GM23338 (cell line): Measurements from ENCODE around the gene C20orf141.

Experiments
- CREB1 ChIP-seq: fragments of 250-450 bp; sonication (Bioruptor Pico); IDR thresholded peaks from 2 replicates; pipeline ENCODE4 v1.5.0; 2020; ENCODE audit warnings: low read depth, mild to moderate bottlenecking, moderate library complexity
- EZH2 ChIP-seq: fragments of 200-600 bp; sonication (generic); IDR thresholded peaks from one replicate; pipeline ENCODE4 v1.8.0; 2017; ENCODE audit warnings: antibody characterized with exemption, mild to moderate bottlenecking, low read depth; ENCODE audit not compliant: unreplicated experiment
- EZH2phosphoT487 ChIP-seq: fragments of 200-600 bp; sonication (generic); IDR thresholded peaks from one replicate; pipeline ENCODE4 v1.8.1; 2018; ENCODE audit warnings: antibody characterized with exemption; ENCODE audit not compliant: unreplicated experiment
- JUNB ChIP-seq: IDR thresholded peaks from one replicate; pipeline ENCODE4 v1.6.1; 2016; ENCODE audit warnings: antibody characterized with exemption; ENCODE audit not compliant: unreplicated experiment
- NANOG ChIP-seq: IDR thresholded peaks from 2 replicates; pipeline ENCODE4 v1.6.1; 2016; ENCODE audit warnings: antibody characterized with exemption, borderline replicate concordance
- POLR2AphosphoS5 ChIP-seq: IDR thresholded peaks from 2 replicates; pipeline ENCODE4 v1.6.1; 2016; ENCODE audit warnings: antibody characterized with exemption, low read depth
- STAT1 ChIP-seq: IDR thresholded peaks from one replicate; pipeline ENCODE4 v1.6.1; 2016; ENCODE audit warnings: antibody characterized with exemption; ENCODE audit not compliant: unreplicated experiment
- ZNF114 ChIP-seq: fragments of 250-450 bp; sonication (Bioruptor Pico); IDR thresholded peaks from 2 replicates; pipeline ENCODE4 v1.5.0; 2020; ENCODE audit warnings: mild to moderate bottlenecking, moderate library complexity
- ZNF331 ChIP-seq: fragments of 250-450 bp; sonication (Bioruptor Pico); IDR thresholded peaks from 2 replicates; pipeline ENCODE4 v1.5.0; 2020; ENCODE audit warnings: low read depth, mild to moderate bottlenecking, moderate library complexity
- TF ChIP-seq, protein P1 (sequence below), 2 experiments: fragments of 200-600 bp in 1 of 2; sonication (generic) in 1 of 2; conservative IDR thresholded peaks; 2 replicates each; pipeline versions ENCODE4 v1.5.1 to v1.6.1; 2016 to 2017; ENCODE audit warnings: antibody characterized with exemption in 2 of 2, low read depth in 2 of 2, mild to moderate bottlenecking in 2 of 2, moderate library complexity in 1 of 2
- TF ChIP-seq, protein P2 (sequence below): IDR thresholded peaks from one replicate; pipeline ENCODE4 v1.6.1; 2018; ENCODE audit warnings: antibody characterized with exemption; ENCODE audit not compliant: unreplicated experiment
- TF ChIP-seq, protein P3 (sequence below): fragments of 250-450 bp; sonication (Bioruptor Pico); IDR thresholded peaks from 2 replicates; pipeline ENCODE4 v1.5.0; 2020; ENCODE audit warnings: mild to moderate bottlenecking, moderate library complexity
- TF ChIP-seq, protein P4 (sequence below): IDR thresholded peaks from 2 replicates; pipeline ENCODE4 v1.6.1; 2016; ENCODE audit warnings: antibody characterized with exemption

DNA sequence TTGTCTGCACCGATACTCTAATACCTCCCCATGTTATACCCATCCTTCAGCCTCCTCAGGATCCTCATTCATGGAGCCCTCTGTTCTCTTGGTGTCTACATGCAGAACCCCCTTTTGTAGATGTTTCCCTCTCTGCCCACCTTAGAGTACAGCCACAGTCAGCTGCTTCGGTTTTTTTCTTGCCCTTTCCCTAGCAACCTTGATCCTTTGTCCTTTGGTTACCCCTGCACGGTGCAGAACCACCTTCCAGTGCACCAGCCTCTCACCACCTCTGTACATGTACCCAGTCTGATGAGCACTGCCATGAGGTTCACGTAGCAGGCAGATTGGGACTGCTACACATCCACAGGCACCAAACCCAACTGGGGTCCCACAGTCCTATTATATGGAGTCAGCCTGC lies 33.0 kb downstream of the C20orf141 start:
- TF ChIP-seq, protein P1, sequence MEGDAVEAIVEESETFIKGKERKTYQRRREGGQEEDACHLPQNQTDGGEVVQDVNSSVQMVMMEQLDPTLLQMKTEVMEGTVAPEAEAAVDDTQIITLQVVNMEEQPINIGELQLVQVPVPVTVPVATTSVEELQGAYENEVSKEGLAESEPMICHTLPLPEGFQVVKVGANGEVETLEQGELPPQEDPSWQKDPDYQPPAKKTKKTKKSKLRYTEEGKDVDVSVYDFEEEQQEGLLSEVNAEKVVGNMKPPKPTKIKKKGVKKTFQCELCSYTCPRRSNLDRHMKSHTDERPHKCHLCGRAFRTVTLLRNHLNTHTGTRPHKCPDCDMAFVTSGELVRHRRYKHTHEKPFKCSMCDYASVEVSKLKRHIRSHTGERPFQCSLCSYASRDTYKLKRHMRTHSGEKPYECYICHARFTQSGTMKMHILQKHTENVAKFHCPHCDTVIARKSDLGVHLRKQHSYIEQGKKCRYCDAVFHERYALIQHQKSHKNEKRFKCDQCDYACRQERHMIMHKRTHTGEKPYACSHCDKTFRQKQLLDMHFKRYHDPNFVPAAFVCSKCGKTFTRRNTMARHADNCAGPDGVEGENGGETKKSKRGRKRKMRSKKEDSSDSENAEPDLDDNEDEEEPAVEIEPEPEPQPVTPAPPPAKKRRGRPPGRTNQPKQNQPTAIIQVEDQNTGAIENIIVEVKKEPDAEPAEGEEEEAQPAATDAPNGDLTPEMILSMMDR (conservative IDR thresholded peaks at IDR 0.05; ENCODE audit: low read depth in 2 of 2) = no peak
- TF ChIP-seq, protein P2, sequence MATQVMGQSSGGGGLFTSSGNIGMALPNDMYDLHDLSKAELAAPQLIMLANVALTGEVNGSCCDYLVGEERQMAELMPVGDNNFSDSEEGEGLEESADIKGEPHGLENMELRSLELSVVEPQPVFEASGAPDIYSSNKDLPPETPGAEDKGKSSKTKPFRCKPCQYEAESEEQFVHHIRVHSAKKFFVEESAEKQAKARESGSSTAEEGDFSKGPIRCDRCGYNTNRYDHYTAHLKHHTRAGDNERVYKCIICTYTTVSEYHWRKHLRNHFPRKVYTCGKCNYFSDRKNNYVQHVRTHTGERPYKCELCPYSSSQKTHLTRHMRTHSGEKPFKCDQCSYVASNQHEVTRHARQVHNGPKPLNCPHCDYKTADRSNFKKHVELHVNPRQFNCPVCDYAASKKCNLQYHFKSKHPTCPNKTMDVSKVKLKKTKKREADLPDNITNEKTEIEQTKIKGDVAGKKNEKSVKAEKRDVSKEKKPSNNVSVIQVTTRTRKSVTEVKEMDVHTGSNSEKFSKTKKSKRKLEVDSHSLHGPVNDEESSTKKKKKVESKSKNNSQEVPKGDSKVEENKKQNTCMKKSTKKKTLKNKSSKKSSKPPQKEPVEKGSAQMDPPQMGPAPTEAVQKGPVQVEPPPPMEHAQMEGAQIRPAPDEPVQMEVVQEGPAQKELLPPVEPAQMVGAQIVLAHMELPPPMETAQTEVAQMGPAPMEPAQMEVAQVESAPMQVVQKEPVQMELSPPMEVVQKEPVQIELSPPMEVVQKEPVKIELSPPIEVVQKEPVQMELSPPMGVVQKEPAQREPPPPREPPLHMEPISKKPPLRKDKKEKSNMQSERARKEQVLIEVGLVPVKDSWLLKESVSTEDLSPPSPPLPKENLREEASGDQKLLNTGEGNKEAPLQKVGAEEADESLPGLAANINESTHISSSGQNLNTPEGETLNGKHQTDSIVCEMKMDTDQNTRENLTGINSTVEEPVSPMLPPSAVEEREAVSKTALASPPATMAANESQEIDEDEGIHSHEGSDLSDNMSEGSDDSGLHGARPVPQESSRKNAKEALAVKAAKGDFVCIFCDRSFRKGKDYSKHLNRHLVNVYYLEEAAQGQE = no peak
- no peak for TF ChIP-seq POLR2AphosphoS5
- no peak for TF ChIP-seq EZH2
- TF ChIP-seq ZNF114 (CRISPR knock-in tag) = no peak
- no peak for TF ChIP-seq JUNB
- no peak for TF ChIP-seq EZH2phosphoT487
- TF ChIP-seq, protein P3, sequence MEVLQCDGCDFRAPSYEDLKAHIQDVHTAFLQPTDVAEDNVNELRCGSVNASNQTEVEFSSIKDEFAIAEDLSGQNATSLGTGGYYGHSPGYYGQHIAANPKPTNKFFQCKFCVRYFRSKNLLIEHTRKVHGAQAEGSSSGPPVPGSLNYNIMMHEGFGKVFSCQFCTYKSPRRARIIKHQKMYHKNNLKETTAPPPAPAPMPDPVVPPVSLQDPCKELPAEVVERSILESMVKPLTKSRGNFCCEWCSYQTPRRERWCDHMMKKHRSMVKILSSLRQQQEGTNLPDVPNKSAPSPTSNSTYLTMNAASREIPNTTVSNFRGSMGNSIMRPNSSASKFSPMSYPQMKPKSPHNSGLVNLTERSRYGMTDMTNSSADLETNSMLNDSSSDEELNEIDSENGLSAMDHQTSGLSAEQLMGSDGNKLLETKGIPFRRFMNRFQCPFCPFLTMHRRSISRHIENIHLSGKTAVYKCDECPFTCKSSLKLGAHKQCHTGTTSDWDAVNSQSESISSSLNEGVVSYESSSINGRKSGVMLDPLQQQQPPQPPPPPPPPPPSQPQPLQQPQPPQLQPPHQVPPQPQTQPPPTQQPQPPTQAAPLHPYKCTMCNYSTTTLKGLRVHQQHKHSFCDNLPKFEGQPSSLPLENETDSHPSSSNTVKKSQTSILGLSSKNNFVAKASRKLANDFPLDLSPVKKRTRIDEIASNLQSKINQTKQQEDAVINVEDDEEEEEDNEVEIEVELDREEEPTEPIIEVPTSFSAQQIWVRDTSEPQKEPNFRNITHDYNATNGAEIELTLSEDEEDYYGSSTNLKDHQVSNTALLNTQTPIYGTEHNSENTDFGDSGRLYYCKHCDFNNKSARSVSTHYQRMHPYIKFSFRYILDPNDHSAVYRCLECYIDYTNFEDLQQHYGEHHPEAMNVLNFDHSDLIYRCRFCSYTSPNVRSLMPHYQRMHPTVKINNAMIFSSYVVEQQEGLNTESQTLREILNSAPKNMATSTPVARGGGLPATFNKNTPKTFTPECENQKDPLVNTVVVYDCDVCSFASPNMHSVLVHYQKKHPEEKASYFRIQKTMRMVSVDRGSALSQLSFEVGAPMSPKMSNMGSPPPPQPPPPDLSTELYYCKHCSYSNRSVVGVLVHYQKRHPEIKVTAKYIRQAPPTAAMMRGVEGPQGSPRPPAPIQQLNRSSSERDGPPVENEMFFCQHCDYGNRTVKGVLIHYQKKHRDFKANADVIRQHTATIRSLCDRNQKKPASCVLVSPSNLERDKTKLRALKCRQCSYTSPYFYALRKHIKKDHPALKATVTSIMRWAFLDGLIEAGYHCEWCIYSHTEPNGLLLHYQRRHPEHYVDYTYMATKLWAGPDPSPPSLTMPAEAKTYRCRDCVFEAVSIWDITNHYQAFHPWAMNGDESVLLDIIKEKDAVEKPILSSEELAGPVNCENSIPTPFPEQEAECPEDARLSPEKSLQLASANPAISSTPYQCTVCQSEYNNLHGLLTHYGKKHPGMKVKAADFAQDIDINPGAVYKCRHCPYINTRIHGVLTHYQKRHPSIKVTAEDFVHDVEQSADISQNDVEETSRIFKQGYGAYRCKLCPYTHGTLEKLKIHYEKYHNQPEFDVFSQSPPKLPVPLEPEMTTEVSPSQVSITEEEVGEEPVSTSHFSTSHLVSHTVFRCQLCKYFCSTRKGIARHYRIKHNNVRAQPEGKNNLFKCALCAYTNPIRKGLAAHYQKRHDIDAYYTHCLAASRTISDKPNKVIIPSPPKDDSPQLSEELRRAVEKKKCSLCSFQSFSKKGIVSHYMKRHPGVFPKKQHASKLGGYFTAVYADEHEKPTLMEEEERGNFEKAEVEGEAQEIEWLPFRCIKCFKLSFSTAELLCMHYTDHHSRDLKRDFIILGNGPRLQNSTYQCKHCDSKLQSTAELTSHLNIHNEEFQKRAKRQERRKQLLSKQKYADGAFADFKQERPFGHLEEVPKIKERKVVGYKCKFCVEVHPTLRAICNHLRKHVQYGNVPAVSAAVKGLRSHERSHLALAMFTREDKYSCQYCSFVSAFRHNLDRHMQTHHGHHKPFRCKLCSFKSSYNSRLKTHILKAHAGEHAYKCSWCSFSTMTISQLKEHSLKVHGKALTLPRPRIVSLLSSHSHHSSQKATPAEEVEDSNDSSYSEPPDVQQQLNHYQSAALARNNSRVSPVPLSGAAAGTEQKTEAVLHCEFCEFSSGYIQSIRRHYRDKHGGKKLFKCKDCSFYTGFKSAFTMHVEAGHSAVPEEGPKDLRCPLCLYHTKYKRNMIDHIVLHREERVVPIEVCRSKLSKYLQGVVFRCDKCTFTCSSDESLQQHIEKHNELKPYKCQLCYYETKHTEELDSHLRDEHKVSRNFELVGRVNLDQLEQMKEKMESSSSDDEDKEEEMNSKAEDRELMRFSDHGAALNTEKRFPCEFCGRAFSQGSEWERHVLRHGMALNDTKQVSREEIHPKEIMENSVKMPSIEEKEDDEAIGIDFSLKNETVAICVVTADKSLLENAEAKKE = no peak
- TF ChIP-seq CREB1 (CRISPR knock-in tag) = no peak
- TF ChIP-seq, protein P4, sequence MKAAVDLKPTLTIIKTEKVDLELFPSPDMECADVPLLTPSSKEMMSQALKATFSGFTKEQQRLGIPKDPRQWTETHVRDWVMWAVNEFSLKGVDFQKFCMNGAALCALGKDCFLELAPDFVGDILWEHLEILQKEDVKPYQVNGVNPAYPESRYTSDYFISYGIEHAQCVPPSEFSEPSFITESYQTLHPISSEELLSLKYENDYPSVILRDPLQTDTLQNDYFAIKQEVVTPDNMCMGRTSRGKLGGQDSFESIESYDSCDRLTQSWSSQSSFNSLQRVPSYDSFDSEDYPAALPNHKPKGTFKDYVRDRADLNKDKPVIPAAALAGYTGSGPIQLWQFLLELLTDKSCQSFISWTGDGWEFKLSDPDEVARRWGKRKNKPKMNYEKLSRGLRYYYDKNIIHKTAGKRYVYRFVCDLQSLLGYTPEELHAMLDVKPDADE = no peak
- TF ChIP-seq ZNF331 (CRISPR knock-in tag) = no peak
- TF ChIP-seq NANOG = no peak
- no peak for TF ChIP-seq STAT1
